ENCODE results near the gene SELPLG.

- TF ChIP-seq CTCF (IDR thresholded peaks at IDR 0.05; ENCODE audit: insufficient read depth, low read depth, low read length) (no peak), EZH2 (IDR thresholded peaks at IDR 0.05; ENCODE audit: insufficient read depth, low read length) (no peak)
Observed at GRCh38 chr12:108629824-108630476, 3.7 kb downstream of the SELPLG start.

Data from astrocyte (in vitro differentiated cells and primary cell).